Left ventricle myocardium inferior (tissue), 1 donor: ENCODE data around the gene FBXO10. TPM values are rescaled to one million over a fixed set of nuclear protein-coding genes. Genes with fewer than 3 reads are reported as not detected.

ENCODE experiments used
- DNase-seq: peaks from one replicate; pipeline ENCODE4 v3.0.0-alpha.2; 2020
- H3K27ac ChIP-seq: fragments of 200-600 bp; replicated peaks from 2 replicates; pipeline ENCODE4 v1.8.0; 2021
- H3K27me3 ChIP-seq: fragments of 200-600 bp; 2 replicates; pipeline ENCODE4 v1.8.0; 2021; ENCODE audit warnings: low read depth
- H3K36me3 ChIP-seq: fragments of 200-600 bp; 2 replicates; pipeline ENCODE4 v1.8.0; 2021
- H3K4me1 ChIP-seq: fragments of 200-600 bp; 2 replicates; pipeline ENCODE4 v1.8.0; 2021
- H3K4me3 ChIP-seq: fragments of 200-600 bp; 2 replicates; pipeline ENCODE4 v1.8.0; 2021; ENCODE audit warnings: mild to moderate bottlenecking, moderate library complexity
- H3K9me3 ChIP-seq: fragments of 200-600 bp; replicated peaks from 2 replicates; pipeline ENCODE4 v1.8.0; 2021
- CTCF ChIP-seq: fragments of 200-600 bp; IDR thresholded peaks from 2 replicates; pipeline ENCODE4 v1.8.0; 2021; ENCODE audit warnings: antibody characterized with exemption, mild to moderate bottlenecking, borderline replicate concordance
- intact Hi-C: fragments of 100-400 bp; cut with micrococcal nuclease; formaldehyde crosslinking; loops from one replicate; pipeline ENCODE4 v1.11.0; 2022
- total RNA-seq: library from RNA; stranded (reverse); fragmentation: NEBNext Ultra II Directional; extraction: Animal tissue kit (Norgen Biotek cat#: 25700); gene quantifications from one replicate; pipeline ENCODE4 v1.2.1, GENCODE V29; 2021
- donor health status: DM: no; HTN: yes; CAD: no; lungs with severe emphysema.

The FBXO10 gene
- total RNA-seq, 1 donor from 2014 or later = 6.7 TPM

- Histone ChIP-seq H3K4me1 (no peaks in the 10 kb centered on the region), H3K27me3 (no peaks in the 10 kb centered on the region), H3K27ac (no peak overlapping the region), H3K4me3 (no peak overlapping the region), H3K36me3 (peaks cover 45% of the 10 kb centered on the region), H3K9me3 (no peaks in the 10 kb centered on the region)
- no peak for DNase-seq
- intact Hi-C loops = no loop called here
- TF ChIP-seq CTCF = peak; percentile 80
Observed at GRCh38 chr9:37582548-37583157, 6.5 kb upstream of the FBXO10 start.

GRCh38 chr9:37575511-37575914 is 667 bp downstream of the FBXO10 start:
- TF ChIP-seq CTCF = no peak
- intact Hi-C loops = no loop called here

GRCh38 chr9:37575001-37575400 is 1.2 kb downstream of the FBXO10 start:
- peaks cover 31% of the 10 kb centered on the region for H3K4me1 ChIP-seq
- H3K27ac ChIP-seq = peak overlapping the region; percentile 90
- H3K9me3 ChIP-seq = no peaks in the 10 kb centered on the region
- peak overlapping the region; percentile 89 for H3K4me3 ChIP-seq
- no peak for DNase-seq
- intact Hi-C loops = no loop called here
- no peaks in the 10 kb centered on the region for H3K36me3 ChIP-seq
- H3K27me3 ChIP-seq = no peaks in the 10 kb centered on the region
- no peak for TF ChIP-seq CTCF

More at GRCh38 chr9:37575511-37575914, 667 bp downstream of the FBXO10 start:
- H3K9me3 ChIP-seq = no peaks in the 10 kb centered on the region
- H3K27ac ChIP-seq = peak overlapping the region; percentile 90
- H3K4me1 ChIP-seq = peaks cover 31% of the 10 kb centered on the region
- no peak for DNase-seq
- peak overlapping the region; percentile 89 for H3K4me3 ChIP-seq
- no peaks in the 10 kb centered on the region for H3K27me3 ChIP-seq
- H3K36me3 ChIP-seq = no peaks in the 10 kb centered on the region

- Histone ChIP-seq H3K36me3 (no peaks in the 10 kb centered on the region), H3K27ac (peak overlapping the region; percentile 90), H3K4me1 (peaks cover 31% of the 10 kb centered on the region), H3K4me3 (no peak overlapping the region), H3K9me3 (no peaks in the 10 kb centered on the region), H3K27me3 (no peaks in the 10 kb centered on the region)
- intact Hi-C loops = no loop called here
- no peak for TF ChIP-seq CTCF
- DNase-seq = no peak
Observed at GRCh38 chr9:37574241-37574721, 1.9 kb downstream of the FBXO10 start.

- Histone ChIP-seq H3K4me1 (peaks cover 23% of the 10 kb centered on the region), H3K27ac (no peak overlapping the region), H3K36me3 (peaks cover 3% of the 10 kb centered on the region), H3K27me3 (no peaks in the 10 kb centered on the region), H3K9me3 (no peaks in the 10 kb centered on the region), H3K4me3 (no peak overlapping the region)
- intact Hi-C loops = no loop called here
- no peak for DNase-seq
- TF ChIP-seq CTCF = no peak
Observed at GRCh38 chr9:37571282-37571681, 4.9 kb downstream of the FBXO10 start.
